ENCODE results near the gene PIP4K2A. TPM values are rescaled to one million over a fixed set of nuclear protein-coding genes. Genes with fewer than 3 reads are reported as not detected.
"Not testable (repeated sequence)": the region's sequence is repeated elsewhere in the genome, so short reads cannot be mapped to it uniquely, and the experiment has no call there.

Gene PIP4K2A
- total RNA-seq, 1 experiment from 2014 or later = 21.4 TPM

- no peak overlapping the region for H3K27ac ChIP-seq
- no peak overlapping the region for H2AFZ ChIP-seq
- BruUV-seq (replicated peaks) = no TSS peak
- H3K4me1 ChIP-seq (replicated peaks; ENCODE audit: insufficient read depth) = peaks cover 12% of the 10 kb centered on the region
- H3K79me2 ChIP-seq (ENCODE audit: low read depth) = no peaks in the 10 kb centered on the region
- DNase-seq = no peak
- no peak overlapping the region for H3K4me2 ChIP-seq
- CTCF ChIA-PET = no interaction called here
- H3F3A ChIP-seq (ENCODE audit: insufficient read depth, low read depth) = no peaks in the 10 kb centered on the region
- no peak overlapping the region for H3K4me3 ChIP-seq
- no peaks in the 10 kb centered on the region for H3K27me3 ChIP-seq (ENCODE audit: insufficient read depth, low read depth)
- no peaks in the 10 kb centered on the region for H3K9me3 ChIP-seq (ENCODE audit: insufficient read depth, low read depth)
- H4K20me1 ChIP-seq (ENCODE audit: insufficient read depth) = no peaks in the 10 kb centered on the region
- POLR2A ChIA-PET (ENCODE audit: unreplicated experiment) = no interaction called here
- intact Hi-C loops (cut with micrococcal nuclease; ENCODE audit: unreplicated experiment) = loop anchor here (5.0 kb wide), 1 partner anchor 160 kb away; no protein-coding TSS in a partner anchor
- no peaks in the 10 kb centered on the region for H3K36me3 ChIP-seq (ENCODE audit: low read depth)
- TF ChIP-seq CTCF (conservative IDR thresholded peaks at IDR 0.05) = no peak
- TF ChIP-seq EZH2 (IDR thresholded peaks at IDR 0.05; ENCODE audit: low read depth) = no peak
- no peaks in the 10 kb centered on the region for H3K9me2 ChIP-seq (ENCODE audit: insufficient read depth)
Measured at GRCh38 chr10:22501863-22502262, 212.5 kb downstream of the PIP4K2A start.

- no peaks in the 10 kb centered on the region for H4K20me1 ChIP-seq (ENCODE audit: insufficient read depth)
Measured at GRCh38 chr10:22501413-22501812, 213.0 kb downstream of the PIP4K2A start.

GRCh38 chr10:22500656-22501340, 213.6 kb downstream of the PIP4K2A start:
- intact Hi-C loops (cut with micrococcal nuclease; ENCODE audit: unreplicated experiment) = loop anchor here (5.0 kb wide), 1 partner anchor 158 kb away; no protein-coding TSS in a partner anchor
- POLR2A ChIA-PET (ENCODE audit: unreplicated experiment) = no interaction called here

More at GRCh38 chr10:22501413-22501812, 213.0 kb downstream of the PIP4K2A start:
- ChIA-PET POLR2A (ENCODE audit: unreplicated experiment) (no interaction called here), CTCF (no interaction called here)
- no peak overlapping the region for H3K27ac ChIP-seq
- intact Hi-C loops (cut with micrococcal nuclease; ENCODE audit: unreplicated experiment) = loop anchor here (5.0 kb wide), 1 partner anchor 159 kb away; no protein-coding TSS in a partner anchor
- no peaks in the 10 kb centered on the region for H3K79me2 ChIP-seq (ENCODE audit: low read depth)
- H3K9me2 ChIP-seq (ENCODE audit: insufficient read depth) = no peaks in the 10 kb centered on the region
- DNase-seq = no peak
- H3K36me3 ChIP-seq (ENCODE audit: low read depth) = no peaks in the 10 kb centered on the region
- no peak overlapping the region for H3K4me2 ChIP-seq
- no TSS peak for BruUV-seq (replicated peaks)
- no peaks in the 10 kb centered on the region for H3K9me3 ChIP-seq (ENCODE audit: insufficient read depth, low read depth)
- no peak overlapping the region for H3K4me3 ChIP-seq
- H2AFZ ChIP-seq = no peak overlapping the region
- TF ChIP-seq EZH2 (IDR thresholded peaks at IDR 0.05; ENCODE audit: low read depth) (no peak), CTCF (conservative IDR thresholded peaks at IDR 0.05) (no peak)
- H3K27me3 ChIP-seq (ENCODE audit: insufficient read depth, low read depth) = no peaks in the 10 kb centered on the region
- H3F3A ChIP-seq (ENCODE audit: insufficient read depth, low read depth) = no peaks in the 10 kb centered on the region
- peaks cover 12% of the 10 kb centered on the region for H3K4me1 ChIP-seq (replicated peaks; ENCODE audit: insufficient read depth)

GRCh38 chr10:22499973-22500372, 214.4 kb downstream of the PIP4K2A start:
- H4K20me1 ChIP-seq (ENCODE audit: insufficient read depth); H3K9me3 ChIP-seq (ENCODE audit: insufficient read depth, low read depth); H3K9me2 ChIP-seq (ENCODE audit: insufficient read depth); H3F3A ChIP-seq (ENCODE audit: insufficient read depth, low read depth); H3K36me3 ChIP-seq (ENCODE audit: low read depth); H3K4me3 ChIP-seq; DNase-seq; H3K27me3 ChIP-seq (ENCODE audit: insufficient read depth, low read depth); H3K79me2 ChIP-seq (ENCODE audit: low read depth); H3K27ac ChIP-seq; H2AFZ ChIP-seq; CTCF ChIA-PET; H3K4me2 ChIP-seq; BruUV-seq (replicated peaks): not testable (repeated sequence)
- peaks cover 12% of the 10 kb centered on the region for H3K4me1 ChIP-seq (replicated peaks; ENCODE audit: insufficient read depth)
- POLR2A ChIA-PET (ENCODE audit: unreplicated experiment) = interaction anchor here (0.7 kb wide), 1 partner anchor 294 kb away, joined by 5 read pairs; no protein-coding TSS in a partner anchor
- intact Hi-C loops (cut with micrococcal nuclease; ENCODE audit: unreplicated experiment) = loop anchor here (5.0 kb wide), 1 partner anchor 158 kb away; no protein-coding TSS in a partner anchor

More at GRCh38 chr10:22500656-22501340, 213.6 kb downstream of the PIP4K2A start:
- BruUV-seq (replicated peaks) = no TSS peak
- no peaks in the 10 kb centered on the region for H3K79me2 ChIP-seq (ENCODE audit: low read depth)
- H2AFZ ChIP-seq = no peak overlapping the region
- no peak for DNase-seq
- no peak overlapping the region for H3K27ac ChIP-seq
- H4K20me1 ChIP-seq (ENCODE audit: insufficient read depth) = no peaks in the 10 kb centered on the region
- no peaks in the 10 kb centered on the region for H3K9me3 ChIP-seq (ENCODE audit: insufficient read depth, low read depth)
- H3K9me2 ChIP-seq (ENCODE audit: insufficient read depth) = no peaks in the 10 kb centered on the region
- CTCF ChIA-PET = no interaction called here
- no peaks in the 10 kb centered on the region for H3F3A ChIP-seq (ENCODE audit: insufficient read depth, low read depth)
- no peaks in the 10 kb centered on the region for H3K36me3 ChIP-seq (ENCODE audit: low read depth)
- H3K4me1 ChIP-seq (replicated peaks; ENCODE audit: insufficient read depth) = peaks cover 12% of the 10 kb centered on the region
- no peak overlapping the region for H3K4me2 ChIP-seq
- no peak overlapping the region for H3K4me3 ChIP-seq
- TF ChIP-seq CTCF (conservative IDR thresholded peaks at IDR 0.05) (no peak), EZH2 (IDR thresholded peaks at IDR 0.05; ENCODE audit: low read depth) (no peak)
- no peaks in the 10 kb centered on the region for H3K27me3 ChIP-seq (ENCODE audit: insufficient read depth, low read depth)
